Measurements from ENCODE around the gene SCAPER.
"Not testable (repeated sequence)": the region's sequence is repeated elsewhere in the genome, so short reads cannot be mapped to it uniquely, and the experiment has no call there.

SCAPER gene

DNA sequence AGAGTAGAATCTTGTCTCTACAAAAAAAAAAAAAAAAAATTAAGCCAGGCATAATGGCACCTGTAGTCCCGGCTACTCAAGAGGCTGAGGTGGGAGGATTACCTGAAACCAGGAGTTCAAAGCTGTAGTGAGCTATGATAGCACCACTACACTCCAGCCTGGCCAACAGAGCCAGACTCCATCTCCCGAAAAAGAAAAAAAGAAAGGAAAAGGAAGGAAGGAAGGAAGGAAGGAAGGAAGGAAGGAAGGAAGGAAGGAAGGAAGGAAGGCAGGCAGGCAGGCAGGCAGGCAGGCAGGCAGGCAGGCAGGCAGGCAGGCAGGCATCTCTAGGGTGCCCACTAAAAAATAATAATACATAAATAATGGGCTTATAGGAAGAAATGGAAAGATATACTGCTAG is 32.1 kb downstream of the SCAPER start:
- not testable (repeated sequence) for H3K27ac ChIP-seq (ENCODE audit: low read depth, low read length); H3K9ac ChIP-seq (ENCODE audit: low read depth, low read length); H3K9me3 ChIP-seq (ENCODE audit: control insufficient read depth, insufficient read depth, low read length); H3K36me3 ChIP-seq (ENCODE audit: control insufficient read depth, insufficient read depth, low read length); H3K4me1 ChIP-seq (ENCODE audit: control insufficient read depth, insufficient read depth, low read length); H3K4me3 ChIP-seq (ENCODE audit: low read depth, low read length); H3K27me3 ChIP-seq (ENCODE audit: control insufficient read depth, insufficient read depth, low read length)

DNA sequence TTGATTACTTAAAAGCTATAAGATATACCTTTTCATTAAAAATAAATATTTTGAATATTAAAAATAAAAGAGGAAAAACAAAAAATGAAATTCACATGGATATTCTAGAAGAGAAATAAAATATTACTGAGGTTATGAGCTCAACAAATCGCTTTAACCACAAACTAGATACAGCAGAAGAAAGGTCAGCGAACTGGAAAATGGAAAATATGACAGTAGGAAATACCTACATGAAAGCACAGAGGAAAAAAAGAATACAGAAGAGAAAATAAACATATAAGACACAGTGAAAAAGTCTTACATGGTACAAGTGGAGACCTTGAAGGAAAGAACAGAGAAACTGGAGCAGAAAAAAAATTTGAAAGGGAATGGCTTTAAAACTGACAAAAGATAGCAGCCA is 33.2 kb downstream of the SCAPER start:
- Histone ChIP-seq H3K4me1 (ENCODE audit: control insufficient read depth, insufficient read depth, low read length) (no peaks in the 10 kb centered on the region), H3K27me3 (ENCODE audit: control insufficient read depth, insufficient read depth, low read length) (no peaks in the 10 kb centered on the region), H3K36me3 (ENCODE audit: control insufficient read depth, insufficient read depth, low read length) (no peaks in the 10 kb centered on the region), H3K4me3 (ENCODE audit: low read depth, low read length) (no peak overlapping the region), H3K9me3 (ENCODE audit: control insufficient read depth, insufficient read depth, low read length) (no peaks in the 10 kb centered on the region), H3K27ac (ENCODE audit: low read depth, low read length) (no peak overlapping the region), H3K9ac (ENCODE audit: low read depth, low read length) (no peak overlapping the region)

DNA sequence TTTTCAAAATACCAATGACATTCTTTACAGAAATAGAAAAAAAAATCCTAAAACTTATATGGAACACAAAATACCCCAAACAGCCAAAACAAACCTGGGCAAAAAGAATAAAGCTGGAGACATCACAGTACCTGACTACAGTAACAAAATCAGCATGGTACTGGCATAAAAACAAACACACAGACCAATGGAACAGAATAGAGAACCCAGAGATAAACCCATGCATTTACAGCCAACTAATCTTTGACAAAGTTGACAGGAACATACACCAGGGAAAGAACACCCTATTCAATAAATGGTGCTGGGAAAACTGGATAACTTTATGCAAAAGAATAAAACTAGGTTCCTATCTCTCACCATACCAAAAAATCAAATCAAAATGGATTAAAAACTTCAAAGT is 36.4 kb downstream of the SCAPER start:
- Histone ChIP-seq H3K4me1 (ENCODE audit: control insufficient read depth, insufficient read depth, low read length) (no peaks in the 10 kb centered on the region), H3K4me3 (ENCODE audit: low read depth, low read length) (no peak overlapping the region), H3K9ac (ENCODE audit: low read depth, low read length) (no peak overlapping the region)

DNA sequence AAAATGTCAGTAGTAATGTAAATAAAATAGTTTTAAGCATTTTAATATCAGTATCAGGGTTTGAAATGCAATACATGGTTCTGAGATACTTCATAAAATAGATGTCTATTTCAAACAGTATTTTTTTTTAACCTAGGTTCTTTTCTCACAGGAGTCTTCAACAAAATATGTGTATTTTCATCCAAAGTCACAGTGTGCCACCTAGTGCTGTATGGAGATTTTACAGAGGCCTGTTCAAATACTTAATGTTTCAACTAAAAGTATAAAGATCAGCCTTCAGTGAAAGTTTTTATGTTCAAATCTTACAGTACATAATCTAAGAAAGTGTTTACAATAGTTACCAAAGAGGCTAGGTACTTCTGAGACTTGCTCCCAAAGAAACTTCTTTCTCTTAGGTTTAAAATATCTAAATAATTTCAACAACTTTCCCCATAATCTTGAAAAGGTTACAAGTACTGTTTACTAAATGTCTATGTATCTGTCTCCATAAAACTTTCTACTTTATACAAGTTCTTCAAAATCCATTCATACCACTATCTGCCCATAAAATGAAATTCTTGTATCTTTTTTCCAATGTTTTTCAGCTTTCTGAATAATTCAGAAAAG is 38.3 kb downstream of the SCAPER start:
- Histone ChIP-seq H3K4me1 (ENCODE audit: control insufficient read depth, insufficient read depth, low read length) (no peaks in the 10 kb centered on the region), H3K9ac (ENCODE audit: low read depth, low read length) (no peak overlapping the region), H3K36me3 (ENCODE audit: control insufficient read depth, insufficient read depth, low read length) (no peaks in the 10 kb centered on the region), H3K27ac (ENCODE audit: low read depth, low read length) (no peak overlapping the region), H3K9me3 (ENCODE audit: control insufficient read depth, insufficient read depth, low read length) (no peaks in the 10 kb centered on the region), H3K27me3 (ENCODE audit: control insufficient read depth, insufficient read depth, low read length) (no peaks in the 10 kb centered on the region), H3K4me3 (ENCODE audit: low read depth, low read length) (no peak overlapping the region)

More for the DNA sequence above, 36.4 kb downstream of the SCAPER start:
- Histone ChIP-seq H3K27me3 (ENCODE audit: control insufficient read depth, insufficient read depth, low read length) (no peaks in the 10 kb centered on the region), H3K27ac (ENCODE audit: low read depth, low read length) (no peak overlapping the region), H3K36me3 (ENCODE audit: control insufficient read depth, insufficient read depth, low read length) (no peaks in the 10 kb centered on the region), H3K9me3 (ENCODE audit: control insufficient read depth, insufficient read depth, low read length) (no peaks in the 10 kb centered on the region)

DNA sequence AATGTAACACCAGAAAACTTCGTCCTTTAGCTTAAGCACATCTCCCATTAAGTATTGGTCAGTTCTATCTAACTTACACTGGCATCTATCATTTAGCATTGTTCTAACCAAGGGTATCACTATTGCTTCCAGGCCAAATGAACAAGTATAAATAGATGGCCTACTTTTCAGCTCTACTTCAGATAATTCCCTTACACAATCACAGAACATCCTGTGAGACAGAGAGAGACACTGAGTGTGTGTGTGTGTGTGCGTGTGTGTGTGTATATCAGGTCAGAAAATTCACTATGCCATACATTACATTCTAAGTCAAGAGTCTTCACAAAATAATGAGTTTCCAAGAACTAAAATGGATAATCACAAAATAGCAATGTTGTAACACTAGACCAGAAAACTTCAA is 39.1 kb downstream of the SCAPER start:
- Histone ChIP-seq H3K9me3 (ENCODE audit: control insufficient read depth, insufficient read depth, low read length) (no peaks in the 10 kb centered on the region), H3K36me3 (ENCODE audit: control insufficient read depth, insufficient read depth, low read length) (no peaks in the 10 kb centered on the region), H3K27ac (ENCODE audit: low read depth, low read length) (no peak overlapping the region), H3K27me3 (ENCODE audit: control insufficient read depth, insufficient read depth, low read length) (no peaks in the 10 kb centered on the region), H3K9ac (ENCODE audit: low read depth, low read length) (no peak overlapping the region), H3K4me1 (ENCODE audit: control insufficient read depth, insufficient read depth, low read length) (no peaks in the 10 kb centered on the region), H3K4me3 (ENCODE audit: low read depth, low read length) (no peak overlapping the region)

DNA sequence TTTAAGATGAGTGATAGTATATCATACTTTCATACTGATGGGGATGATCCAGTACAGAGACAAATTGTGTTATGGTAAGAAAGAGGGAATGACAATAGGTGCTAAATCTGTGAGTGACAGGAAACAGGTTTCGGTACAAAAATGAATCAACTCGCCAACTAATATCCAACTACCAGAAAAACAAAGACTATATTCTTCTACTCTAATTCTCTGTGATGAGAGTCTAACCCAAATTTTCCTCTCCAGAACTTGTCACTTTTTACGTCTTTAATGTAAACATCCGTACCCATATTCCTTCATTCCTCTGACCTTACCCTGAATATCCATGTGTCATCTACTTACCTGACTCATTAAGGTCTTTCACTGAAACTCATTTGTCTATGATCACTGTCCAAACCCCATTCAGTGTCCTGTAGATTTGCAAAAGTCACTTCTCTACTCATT is 39.6 kb downstream of the SCAPER start:
- no peak overlapping the region for H3K27ac ChIP-seq (ENCODE audit: low read depth, low read length)
- H3K36me3 ChIP-seq (ENCODE audit: control insufficient read depth, insufficient read depth, low read length): no peaks in the 10 kb centered on the region
- no peak overlapping the region for H3K4me3 ChIP-seq (ENCODE audit: low read depth, low read length)
- no peaks in the 10 kb centered on the region for H3K4me1 ChIP-seq (ENCODE audit: control insufficient read depth, insufficient read depth, low read length)
- H3K27me3 ChIP-seq (ENCODE audit: control insufficient read depth, insufficient read depth, low read length): no peaks in the 10 kb centered on the region
- no peak overlapping the region for H3K9ac ChIP-seq (ENCODE audit: low read depth, low read length)
- H3K9me3 ChIP-seq (ENCODE audit: control insufficient read depth, insufficient read depth, low read length): no peaks in the 10 kb centered on the region

DNA sequence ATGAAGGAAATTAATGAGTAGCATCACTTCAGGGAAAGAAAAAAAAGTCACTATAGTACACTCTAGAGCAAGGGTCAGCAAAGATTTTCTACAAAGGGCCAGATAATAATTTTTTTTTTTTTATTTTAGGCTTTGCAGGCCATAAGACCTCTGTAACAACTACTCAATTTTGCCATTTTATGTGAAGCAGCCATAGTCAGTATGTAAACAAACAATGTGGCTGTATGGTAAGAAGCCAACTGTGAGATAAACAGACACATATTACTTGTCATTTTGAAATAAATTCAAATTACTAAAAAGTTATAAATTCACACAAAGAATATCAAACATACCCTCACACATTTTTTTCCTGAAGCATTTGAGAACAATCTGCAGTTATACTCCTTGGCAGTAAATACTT is 40.6 kb downstream of the SCAPER start:
- Histone ChIP-seq H3K4me3 (ENCODE audit: low read depth, low read length) (no peak overlapping the region), H3K36me3 (ENCODE audit: control insufficient read depth, insufficient read depth, low read length) (no peaks in the 10 kb centered on the region), H3K27me3 (ENCODE audit: control insufficient read depth, insufficient read depth, low read length) (no peaks in the 10 kb centered on the region), H3K9ac (ENCODE audit: low read depth, low read length) (no peak overlapping the region), H3K27ac (ENCODE audit: low read depth, low read length) (no peak overlapping the region), H3K9me3 (ENCODE audit: control insufficient read depth, insufficient read depth, low read length) (no peaks in the 10 kb centered on the region), H3K4me1 (ENCODE audit: control insufficient read depth, insufficient read depth, low read length) (no peaks in the 10 kb centered on the region)

DNA sequence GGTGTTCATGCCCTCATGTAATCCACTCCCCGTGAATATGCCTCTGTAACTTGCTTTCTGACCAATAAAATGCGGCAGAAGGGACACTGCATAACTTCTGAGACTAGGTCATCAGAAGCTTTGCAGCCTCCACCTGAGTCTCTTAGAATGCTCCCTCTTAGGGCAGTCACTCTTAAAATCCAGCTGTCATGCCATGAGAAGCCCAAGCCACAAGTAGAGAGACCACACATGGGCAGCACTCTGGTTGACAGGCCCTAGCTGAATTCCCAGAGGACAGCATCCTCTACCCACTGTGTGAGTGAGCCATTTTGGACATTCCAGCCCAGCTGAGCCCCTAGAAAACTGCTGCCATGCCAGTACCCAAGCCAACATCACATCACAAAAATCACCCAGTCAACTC is 41.4 kb downstream of the SCAPER start:
- Histone ChIP-seq H3K27ac (ENCODE audit: low read depth, low read length) (no peak overlapping the region), H3K9ac (ENCODE audit: low read depth, low read length) (no peak overlapping the region), H3K9me3 (ENCODE audit: control insufficient read depth, insufficient read depth, low read length) (no peaks in the 10 kb centered on the region), H3K4me3 (ENCODE audit: low read depth, low read length) (no peak overlapping the region), H3K36me3 (ENCODE audit: control insufficient read depth, insufficient read depth, low read length) (no peaks in the 10 kb centered on the region), H3K27me3 (ENCODE audit: control insufficient read depth, insufficient read depth, low read length) (no peaks in the 10 kb centered on the region), H3K4me1 (ENCODE audit: control insufficient read depth, insufficient read depth, low read length) (no peaks in the 10 kb centered on the region)

DNA sequence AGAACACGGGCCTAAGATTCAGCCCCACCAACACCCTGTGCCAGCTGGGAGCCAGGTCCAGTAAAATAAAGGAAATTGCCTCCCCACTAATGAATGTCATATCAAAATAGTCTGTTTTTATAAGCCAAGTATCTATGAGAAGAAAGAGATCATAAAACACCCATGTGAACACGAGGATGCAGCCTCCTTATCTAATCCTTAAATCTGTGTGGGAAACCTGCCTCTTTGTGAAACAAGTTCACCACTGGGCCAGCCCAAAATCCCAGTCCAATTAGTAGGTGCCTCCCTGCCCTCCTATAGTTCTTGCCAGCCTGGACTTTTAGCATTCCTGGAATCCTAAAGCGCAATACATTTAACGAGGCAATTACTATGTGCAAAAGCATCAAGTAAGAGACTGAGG is 42.0 kb downstream of the SCAPER start:
- no peaks in the 10 kb centered on the region for H3K4me1 ChIP-seq (ENCODE audit: control insufficient read depth, insufficient read depth, low read length)

DNA sequence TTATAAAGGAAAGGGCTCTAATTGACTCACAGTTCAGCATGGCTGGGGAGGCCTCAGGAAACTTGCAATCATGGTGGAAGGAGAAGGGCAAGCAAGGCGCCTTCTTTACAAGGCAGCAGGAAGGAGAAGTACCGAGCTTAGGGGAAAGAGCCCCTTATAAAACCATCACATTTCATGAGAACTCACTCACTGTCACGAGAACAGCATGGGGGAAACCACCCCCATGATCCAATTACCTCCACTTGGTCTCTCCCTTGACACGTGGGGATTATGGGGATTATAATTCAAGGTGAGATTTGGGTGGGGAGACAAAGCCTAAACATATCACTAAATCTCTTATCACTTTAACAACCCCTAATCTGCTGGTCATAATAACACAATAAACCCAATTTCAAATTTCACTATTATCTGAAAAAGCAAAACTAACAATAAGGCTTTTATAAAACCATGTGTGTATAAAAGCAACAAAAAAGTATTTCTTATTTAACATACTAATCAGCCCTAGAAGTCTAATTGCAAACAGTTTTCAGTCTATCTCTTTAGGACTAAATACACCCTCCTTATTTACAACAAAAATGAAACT is 43.2 kb downstream of the SCAPER start:
- H3K27me3 ChIP-seq (ENCODE audit: control insufficient read depth, insufficient read depth, low read length): no peaks in the 10 kb centered on the region
- H3K9ac ChIP-seq (ENCODE audit: low read depth, low read length): no peak overlapping the region
- H3K4me3 ChIP-seq (ENCODE audit: low read depth, low read length): no peak overlapping the region
- H3K36me3 ChIP-seq (ENCODE audit: control insufficient read depth, insufficient read depth, low read length): no peaks in the 10 kb centered on the region
- no peak overlapping the region for H3K27ac ChIP-seq (ENCODE audit: low read depth, low read length)
- H3K4me1 ChIP-seq (ENCODE audit: control insufficient read depth, insufficient read depth, low read length): no peaks in the 10 kb centered on the region
- no peaks in the 10 kb centered on the region for H3K9me3 ChIP-seq (ENCODE audit: control insufficient read depth, insufficient read depth, low read length)

More for the DNA sequence above, 42.0 kb downstream of the SCAPER start:
- H3K27me3 ChIP-seq (ENCODE audit: control insufficient read depth, insufficient read depth, low read length): no peaks in the 10 kb centered on the region
- H3K9me3 ChIP-seq (ENCODE audit: control insufficient read depth, insufficient read depth, low read length): no peaks in the 10 kb centered on the region
- no peak overlapping the region for H3K9ac ChIP-seq (ENCODE audit: low read depth, low read length)
- no peak overlapping the region for H3K27ac ChIP-seq (ENCODE audit: low read depth, low read length)
- no peaks in the 10 kb centered on the region for H3K36me3 ChIP-seq (ENCODE audit: control insufficient read depth, insufficient read depth, low read length)
- H3K4me3 ChIP-seq (ENCODE audit: low read depth, low read length): no peak overlapping the region

DNA sequence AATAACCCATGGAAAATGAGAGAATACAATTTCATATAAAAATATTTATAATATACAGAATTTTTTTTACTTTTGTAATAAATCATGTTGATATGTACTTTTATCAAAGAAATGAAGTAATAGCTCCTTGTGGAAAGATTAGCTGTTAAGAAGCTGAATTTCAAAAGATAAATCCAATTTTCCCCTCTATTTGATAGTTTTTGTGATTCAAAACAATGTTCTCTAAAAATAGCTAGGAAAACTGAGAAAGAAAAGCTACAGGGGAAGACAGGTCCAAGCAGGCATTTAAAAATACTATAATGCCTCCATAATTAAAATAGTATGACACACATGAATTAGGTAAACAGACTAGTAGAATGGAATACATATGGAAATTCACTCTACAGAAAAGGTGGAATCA is 44.9 kb downstream of the SCAPER start:
- Histone ChIP-seq H3K9ac (ENCODE audit: low read depth, low read length) (no peak overlapping the region), H3K4me3 (ENCODE audit: low read depth, low read length) (no peak overlapping the region), H3K36me3 (ENCODE audit: control insufficient read depth, insufficient read depth, low read length) (no peaks in the 10 kb centered on the region), H3K27ac (ENCODE audit: low read depth, low read length) (no peak overlapping the region), H3K9me3 (ENCODE audit: control insufficient read depth, insufficient read depth, low read length) (no peaks in the 10 kb centered on the region), H3K27me3 (ENCODE audit: control insufficient read depth, insufficient read depth, low read length) (no peaks in the 10 kb centered on the region), H3K4me1 (ENCODE audit: control insufficient read depth, insufficient read depth, low read length) (no peaks in the 10 kb centered on the region)

All from HUES48 (cell line).